Articular chondrocyte of knee joint (primary cell): ENCODE measurements around the gene CETN1. TPM values are rescaled to one million over a fixed set of nuclear protein-coding genes. Genes with fewer than 3 reads are reported as not detected.

Source experiments
- total RNA-seq: library from RNA; depleted of rRNA; stranded (reverse); fragments of >200 nt; gene quantifications from 2 replicates; pipeline ENCODE4 v1.2.3, GENCODE V29; 2012

The CETN1 gene
- total RNA-seq: not detected in 2 replicates

GRCh38 chr18:580154-580553, at the start of gene CETN1:
TSS of gene CETN1 (plus strand) at chr18:580380. CDS start at chr18:580409, 29 bp downstream.

Other genes with a start within 250 kb of the CETN1 start
- gene COLEC12, start 79.7 kb upstream of the CETN1 start, total RNA-seq: 28.0 and 38.5 TPM in 2 replicates
- 0.13 and 0.22 TPM in 2 replicates for gene CLUL1, start 16.6 kb downstream of the CETN1 start, total RNA-seq
- gene TYMS, start 77.3 kb downstream of the CETN1 start, total RNA-seq: 11.8 and 15.2 TPM in 2 replicates
- gene ENOSF1, start 132.2 kb downstream of the CETN1 start, total RNA-seq: 58.6 and 87.3 TPM in 2 replicates
- 85.0 and 91.3 TPM in 2 replicates for gene YES1, start 231.9 kb downstream of the CETN1 start, total RNA-seq